Right kidney (tissue), 1 donor: ENCODE data around the gene RTP1.
"Not testable (repeated sequence)": the region's sequence is repeated elsewhere in the genome, so short reads cannot be mapped to it uniquely, and the experiment has no call there.

Experiments
- DNase-seq: peaks from one replicate; pipeline ENCODE4 v3.0.0-alpha.2; 2016

The RTP1 gene

DNA sequence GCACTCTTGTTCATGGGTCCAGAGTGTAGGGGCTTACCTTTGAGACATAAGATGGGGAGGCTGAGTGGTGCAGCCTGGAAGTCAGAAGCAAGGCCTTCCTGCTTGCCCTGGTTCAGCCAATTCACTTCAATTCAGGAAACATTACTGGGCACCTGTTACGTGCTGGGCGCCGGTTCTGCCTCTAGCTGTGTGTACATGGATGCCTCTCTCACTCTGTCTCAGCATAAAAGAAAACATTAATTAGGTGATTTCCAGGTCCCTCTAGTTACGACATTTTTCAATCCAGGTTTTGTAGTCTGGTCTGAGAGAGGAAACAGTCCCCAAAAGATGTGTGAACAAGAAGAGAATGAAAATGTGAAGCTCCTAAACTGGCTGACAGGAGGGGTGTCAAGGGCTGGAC, 1.2 kb downstream of the RTP1 start:
- DNase-seq: no peak

DNA sequence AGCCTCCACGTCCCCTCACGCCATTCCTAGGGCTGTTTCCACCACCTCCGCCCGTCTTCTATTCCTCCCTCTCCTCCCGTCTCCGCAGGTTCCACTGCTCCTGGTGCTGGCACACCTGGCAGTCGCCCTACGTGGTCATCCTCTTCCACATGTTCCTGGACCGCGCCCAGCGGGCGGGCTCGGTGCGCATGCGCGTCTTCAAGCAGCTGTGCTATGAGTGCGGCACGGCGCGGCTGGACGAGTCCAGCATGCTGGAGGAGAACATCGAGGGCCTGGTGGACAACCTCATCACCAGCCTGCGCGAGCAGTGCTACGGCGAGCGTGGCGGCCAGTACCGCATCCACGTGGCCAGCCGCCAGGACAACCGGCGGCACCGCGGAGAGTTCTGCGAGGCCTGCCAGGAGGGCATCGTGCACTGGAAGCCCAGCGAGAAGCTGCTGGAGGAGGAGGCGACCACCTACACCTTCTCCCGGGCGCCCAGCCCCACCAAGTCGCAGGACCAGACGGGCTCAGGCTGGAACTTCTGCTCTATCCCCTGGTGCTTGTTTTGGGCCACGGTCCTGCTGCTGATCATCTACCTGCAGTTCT, 2.3 kb downstream of the RTP1 start:
- not testable (repeated sequence) for DNase-seq

DNA sequence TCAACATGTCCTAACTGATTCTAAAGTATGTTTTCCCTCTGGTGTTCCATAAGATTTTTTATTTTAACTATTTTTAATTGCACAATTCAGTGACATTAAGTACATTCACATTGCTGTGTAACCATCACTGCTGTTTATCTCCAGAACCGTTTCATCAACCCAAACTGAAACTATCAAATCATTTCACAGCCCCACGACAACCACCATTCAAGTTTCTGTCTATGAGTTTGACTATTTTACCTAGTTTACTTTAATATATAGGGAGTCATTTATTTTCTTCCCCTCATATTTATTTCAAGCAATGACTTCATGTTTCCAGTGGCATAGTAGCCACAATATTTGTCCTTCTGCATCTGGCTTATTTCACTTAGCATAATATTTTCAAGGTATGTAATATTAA, 8.4 kb downstream of the RTP1 start:
- no peak for DNase-seq

DNA sequence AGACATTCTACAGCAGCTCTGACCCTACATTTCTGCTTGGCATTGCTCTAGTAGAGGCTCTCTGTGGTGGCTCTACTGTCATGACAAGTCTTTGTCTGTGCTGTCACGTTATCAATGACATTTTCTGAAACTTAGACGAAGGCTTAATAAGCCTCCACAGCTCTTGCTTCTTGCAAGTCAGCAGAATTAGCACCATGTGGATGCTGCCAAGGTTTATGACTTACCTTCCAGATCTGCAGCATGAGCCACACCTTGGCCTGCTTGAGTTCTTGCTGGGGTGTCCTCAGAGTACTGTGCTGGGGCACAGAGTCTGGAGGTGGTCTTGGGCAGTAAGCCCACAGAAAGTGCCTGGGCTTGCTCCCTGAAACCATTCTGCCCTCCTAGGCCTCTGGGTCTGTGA, 9.8 kb downstream of the RTP1 start:
- no peak for DNase-seq

DNA sequence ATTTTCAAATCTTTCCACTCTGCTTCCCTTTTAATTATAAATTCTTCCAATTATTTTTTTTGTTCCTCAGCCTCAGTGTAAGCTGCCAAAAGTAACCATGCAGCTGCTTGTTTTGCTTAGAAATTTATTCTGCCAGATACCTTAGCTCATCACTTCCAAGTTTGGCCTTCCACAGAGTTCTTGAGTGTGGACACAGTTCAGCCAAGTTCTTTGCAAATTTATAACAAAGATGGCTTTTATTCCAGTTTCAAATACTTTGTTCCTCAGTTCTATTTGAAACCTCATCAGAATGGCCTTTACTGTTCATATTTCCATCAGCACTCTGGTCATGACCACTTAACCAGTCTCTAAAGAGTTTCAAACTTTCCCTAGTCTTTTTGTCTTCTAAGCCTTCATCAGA, 10.3 kb downstream of the RTP1 start:
- no peak for DNase-seq

DNA sequence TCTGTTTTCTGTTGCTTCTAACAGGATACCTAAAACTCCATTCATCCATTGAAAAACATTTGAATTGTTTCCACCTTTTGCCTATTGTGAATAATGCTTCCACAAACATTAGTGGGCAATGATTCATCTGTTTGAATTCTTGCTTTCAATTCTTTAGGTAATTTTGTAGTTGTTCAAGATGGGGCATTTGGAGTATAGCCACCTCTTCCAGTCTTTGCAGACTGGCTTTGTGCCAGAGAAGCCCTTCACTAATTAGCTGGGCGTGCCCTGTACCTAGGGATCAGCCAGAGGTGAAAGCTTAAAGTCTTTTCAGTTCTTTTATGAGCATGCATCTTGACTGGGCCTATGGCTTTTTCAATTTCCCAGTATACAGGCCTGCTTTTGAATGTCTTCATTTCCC, 10.9 kb downstream of the RTP1 start:
- DNase-seq: no peak

DNA sequence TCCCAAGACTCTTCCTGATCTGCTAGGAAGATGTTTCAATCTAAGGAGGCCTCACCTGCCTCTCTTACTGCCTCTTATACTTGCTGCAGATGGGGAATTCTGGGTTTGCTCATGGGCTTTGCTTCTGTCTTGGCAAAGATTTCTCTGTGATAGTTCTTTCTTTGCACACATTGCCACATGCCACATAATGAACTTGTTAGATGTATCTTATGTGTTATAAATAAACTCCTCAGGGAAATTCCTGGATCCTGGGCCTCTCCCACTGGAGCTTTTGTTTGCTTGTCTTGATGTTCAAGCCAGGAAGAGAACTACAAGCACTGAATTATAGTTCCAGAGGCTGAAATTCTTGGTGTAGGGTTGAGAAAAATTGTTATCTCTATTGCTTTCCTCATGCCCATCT, 12.2 kb downstream of the RTP1 start:
- no peak for DNase-seq

DNA sequence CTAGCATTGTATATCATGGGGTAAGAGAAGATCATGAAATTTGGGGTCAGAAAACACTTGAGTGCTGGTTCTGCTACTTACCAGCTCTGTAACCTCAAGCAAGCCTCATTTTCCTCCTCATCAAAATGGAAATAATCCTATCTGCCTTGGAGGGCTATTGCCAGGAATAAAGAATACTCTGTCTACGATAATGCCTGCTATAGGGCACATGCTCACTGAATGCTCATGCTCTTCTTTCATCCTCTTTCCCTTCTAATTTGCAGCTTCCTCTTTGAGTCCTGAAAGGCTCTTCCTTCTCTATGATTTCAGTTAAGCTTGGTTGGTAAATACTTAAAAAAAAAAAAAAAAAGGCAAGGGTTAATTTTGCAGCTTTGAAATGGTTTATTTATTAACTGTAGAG, 12.8 kb downstream of the RTP1 start:
- no peak for DNase-seq

DNA sequence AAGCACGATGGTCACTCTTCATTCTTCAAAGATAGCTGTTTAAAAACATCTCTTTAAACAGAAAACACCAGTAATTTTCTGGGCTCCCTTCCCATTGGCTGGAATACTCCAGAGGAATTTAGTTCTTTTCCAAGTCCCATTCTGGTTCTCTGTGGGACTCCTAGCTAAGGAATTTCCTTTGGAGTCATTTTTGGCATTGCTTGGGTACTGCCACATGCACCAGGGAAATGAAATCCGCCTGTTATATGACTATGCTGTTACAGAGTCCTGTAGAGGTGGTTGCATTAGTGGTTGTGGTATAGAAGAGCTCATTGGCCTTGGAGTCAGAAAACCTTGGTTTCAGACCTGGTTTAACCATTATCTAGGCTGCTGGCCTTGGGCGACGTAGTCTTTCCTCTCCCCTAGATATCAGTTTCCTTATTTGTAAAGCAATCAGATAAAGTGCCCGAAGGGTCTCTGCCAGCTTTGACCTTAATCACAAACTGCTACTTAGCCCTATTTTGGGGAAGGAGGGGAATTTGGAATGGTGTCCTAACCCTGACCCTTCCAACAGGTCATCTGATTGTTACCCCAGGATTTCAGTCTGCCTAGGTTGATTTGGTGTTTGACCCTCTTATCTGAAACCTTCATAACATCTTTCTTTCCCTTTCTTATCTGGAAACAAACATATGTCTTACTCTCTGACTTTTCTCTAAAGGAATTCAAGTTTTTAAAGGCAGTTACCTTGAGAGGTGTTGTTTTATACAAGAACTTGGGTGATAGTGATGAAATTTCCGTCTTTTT, 13.4 kb downstream of the RTP1 start:
- no peak for DNase-seq

DNA sequence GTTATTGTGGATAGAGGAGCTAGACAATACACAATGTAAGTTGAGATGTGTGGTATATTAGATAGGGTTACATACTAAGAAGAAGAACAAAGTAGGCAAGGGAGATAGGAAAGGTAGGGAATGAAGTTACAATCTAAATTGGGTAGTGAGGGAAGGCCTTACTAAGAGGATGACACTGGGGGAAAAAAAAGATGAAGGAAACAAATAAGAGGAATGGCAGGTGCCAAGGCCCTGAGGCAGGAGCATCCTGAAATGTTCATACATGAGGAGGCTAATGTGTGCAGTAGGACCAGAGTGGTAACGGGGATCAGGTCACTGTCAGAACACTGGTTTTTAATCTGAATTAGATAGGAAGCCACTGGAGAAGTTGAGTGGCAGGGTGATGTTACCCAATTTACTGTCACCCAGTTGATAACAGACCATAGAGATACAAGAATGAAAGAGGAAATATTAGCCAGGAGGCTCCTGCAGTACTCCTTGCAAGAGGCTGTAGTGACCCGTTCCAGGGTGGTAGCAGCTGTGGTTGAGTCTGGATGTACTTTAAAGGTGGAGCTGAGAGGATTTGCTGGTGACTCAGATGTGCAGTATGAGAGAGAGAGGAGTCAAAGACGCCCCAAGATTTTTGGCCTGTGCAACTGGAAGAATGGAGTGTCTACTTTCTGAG, 14.4 kb downstream of the RTP1 start:
- DNase-seq: no peak

DNA sequence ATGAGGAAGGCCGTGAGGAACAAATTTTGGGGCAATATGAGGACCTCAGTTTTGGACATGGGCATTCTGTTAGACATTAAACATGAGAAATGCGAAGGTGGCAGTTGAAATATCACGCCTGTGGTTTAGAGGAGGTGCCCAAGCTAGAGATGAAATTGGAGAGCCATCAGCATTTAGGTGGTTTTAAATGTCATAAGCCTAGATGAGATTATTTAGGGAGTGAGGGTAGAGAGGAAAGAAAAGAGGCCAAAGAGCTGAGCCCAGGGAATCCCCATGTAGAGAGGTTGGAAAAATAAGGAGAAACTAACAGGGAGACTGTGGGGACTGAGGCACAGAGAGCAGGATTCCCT, 14.9 kb downstream of the RTP1 start:
- no peak for DNase-seq

DNA sequence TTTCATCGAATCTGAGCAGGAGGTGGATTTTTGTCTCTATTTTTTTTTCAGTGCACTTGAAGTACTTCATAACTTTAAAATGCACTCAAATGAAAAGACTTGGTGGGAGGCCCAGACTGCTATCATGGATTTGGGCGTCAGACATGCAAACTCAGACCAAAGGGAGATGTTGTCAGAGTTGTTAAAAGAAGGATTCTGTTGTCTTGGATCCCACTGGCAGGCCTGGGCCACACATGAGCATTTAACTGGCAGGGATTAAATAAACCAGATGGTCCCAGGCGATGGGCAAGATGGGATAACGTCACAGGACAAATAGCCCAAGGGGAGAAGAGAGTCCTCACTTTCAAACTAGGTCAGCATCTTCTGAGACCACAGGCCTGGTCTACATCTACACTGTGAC, 15.4 kb downstream of the RTP1 start:
- no peak for DNase-seq

DNA sequence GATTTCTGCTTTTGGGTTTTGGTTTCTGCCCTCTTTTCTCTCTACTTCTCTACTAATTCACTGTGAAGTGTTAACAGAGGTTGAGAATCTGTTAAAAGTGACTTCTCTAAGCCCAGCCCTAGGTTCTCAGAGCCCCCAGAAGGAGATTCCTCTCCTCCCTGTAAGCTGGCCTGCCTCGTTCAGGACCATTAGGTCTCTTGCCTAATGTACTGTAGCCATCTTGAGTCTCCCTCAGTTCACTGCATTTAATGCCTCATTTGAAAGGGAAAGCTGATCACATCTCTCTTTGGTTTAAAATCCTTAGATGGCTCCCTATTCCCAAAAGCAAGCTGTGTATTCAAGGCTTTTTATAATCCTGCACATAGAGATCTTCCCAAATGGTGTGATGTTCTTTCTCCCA, 16.3 kb downstream of the RTP1 start:
- DNase-seq: no peak

DNA sequence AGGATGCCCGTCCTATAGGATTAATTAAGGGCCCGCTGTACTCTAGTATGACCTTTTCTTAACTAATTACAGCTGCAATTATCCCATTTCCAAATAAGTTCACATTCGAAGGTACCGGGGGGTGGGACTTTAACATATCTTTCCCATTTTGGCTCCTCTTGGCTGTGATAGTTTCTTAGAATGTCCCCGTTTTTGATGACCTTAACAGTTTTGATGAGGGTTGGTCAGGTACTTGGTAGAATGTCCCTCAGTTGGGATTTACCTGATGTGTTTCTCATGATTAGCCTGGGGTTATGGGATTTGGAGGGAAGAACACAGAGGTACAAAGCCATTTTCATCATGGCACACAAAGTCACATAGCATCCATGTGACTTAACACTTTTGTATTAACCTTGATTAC, 18.2 kb downstream of the RTP1 start:
- DNase-seq: no peak

DNA sequence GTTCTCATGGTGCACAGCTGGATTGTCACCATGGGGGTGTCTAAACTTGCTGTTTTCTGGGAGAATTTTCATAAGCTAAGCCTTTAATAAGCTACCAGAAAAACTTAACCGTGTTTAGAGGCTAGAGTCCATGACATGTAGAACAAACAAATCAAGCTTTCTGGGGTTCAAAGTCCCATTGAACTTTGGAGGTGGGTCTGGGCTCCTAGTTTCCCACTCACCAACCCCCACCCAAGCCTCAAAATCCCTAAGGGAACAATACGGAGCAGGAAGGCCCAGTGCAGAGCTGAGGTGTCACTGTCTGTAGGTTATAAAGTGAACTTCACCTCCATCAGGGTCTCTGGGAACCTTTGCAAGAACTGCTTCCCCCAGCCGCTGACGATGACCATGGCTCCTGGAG, 25.5 kb downstream of the RTP1 start:
- no peak for DNase-seq

DNA sequence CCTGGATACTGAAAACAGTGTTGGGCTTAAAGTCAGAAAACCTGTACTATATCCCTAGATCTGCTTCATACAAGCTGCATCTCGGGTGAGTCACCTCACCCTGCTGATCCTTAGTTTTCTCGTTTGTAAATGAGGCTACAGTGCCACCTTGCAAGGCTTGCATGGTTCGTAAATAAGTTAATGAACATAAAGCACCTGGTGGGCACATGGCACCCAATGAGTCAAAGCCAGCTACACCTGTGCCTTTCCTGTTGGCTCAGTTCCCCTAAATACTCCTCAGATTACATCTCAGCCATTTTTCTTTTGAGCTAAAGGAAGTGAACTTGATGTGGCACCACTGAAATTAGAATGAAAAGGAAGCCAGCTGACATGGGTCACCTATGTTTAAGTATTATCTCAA, 26.5 kb downstream of the RTP1 start:
- DNase-seq: no peak

DNA sequence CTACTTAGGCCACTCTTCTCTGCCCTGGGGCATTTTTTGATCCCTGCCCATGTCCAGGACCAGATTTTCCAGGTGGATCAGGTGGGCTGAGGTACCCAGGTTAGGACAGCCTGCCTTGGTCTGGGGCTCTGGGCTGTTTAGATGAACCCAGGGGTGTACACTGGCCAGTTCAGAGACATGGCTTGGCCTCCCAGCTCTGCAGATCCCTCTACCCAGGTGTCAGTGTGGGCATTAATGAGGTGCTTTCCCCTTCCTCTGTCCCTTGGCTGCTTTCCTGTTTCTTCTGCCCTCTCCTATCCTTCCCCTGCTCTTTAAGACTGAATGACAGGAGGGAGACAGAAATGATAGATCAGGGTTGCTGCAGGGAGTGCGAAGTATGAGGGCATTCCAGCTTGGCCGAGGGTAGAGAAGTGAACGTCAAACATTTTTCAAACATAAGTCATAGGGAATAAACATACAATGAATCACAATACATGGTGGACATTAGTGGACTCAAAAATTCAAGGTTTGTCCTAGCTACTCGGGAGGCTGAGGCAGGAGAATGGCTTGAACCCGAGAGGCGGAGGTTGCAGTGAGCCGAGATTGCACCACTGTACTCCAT, 30.5 kb downstream of the RTP1 start:
- DNase-seq: no peak

DNA sequence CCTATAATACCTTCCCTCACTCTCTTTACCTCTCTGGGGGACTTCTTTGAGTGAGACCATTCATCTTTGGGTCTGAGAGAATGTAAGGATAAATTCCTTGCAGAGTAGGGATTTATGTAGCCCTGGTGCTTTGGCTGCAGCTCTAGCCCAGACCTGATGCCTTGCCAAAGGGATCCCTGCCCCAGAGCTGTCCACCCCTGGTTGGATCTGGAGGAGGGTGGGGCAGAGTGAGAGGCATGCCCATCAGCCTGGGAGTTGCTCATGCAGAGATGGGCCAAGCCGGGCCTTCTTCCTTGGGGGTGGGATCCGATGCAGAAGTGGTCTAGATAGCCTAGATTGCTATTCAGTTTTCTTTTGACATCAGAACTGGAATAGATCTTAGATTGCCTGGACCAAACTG, 31.5 kb downstream of the RTP1 start:
- no peak for DNase-seq

DNA sequence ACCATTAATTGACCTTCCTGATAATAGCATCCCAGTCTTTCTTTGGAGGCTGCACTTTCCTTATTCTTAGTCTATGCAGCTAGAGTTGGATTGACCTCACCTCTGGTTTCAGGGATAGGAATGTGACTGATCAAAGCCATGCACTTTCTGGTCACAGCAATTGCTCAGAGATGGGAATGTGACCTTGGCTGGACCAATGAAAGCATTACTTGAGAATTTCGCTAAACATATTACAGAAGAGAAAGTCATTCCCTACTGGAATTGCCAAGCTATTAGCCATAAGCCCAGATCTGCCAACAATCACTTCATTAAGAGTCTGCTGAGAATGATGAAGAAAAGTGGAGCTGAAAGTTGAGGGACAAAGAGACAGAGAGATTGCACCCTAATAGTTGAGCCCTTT, 32.7 kb downstream of the RTP1 start:
- DNase-seq: no peak

DNA sequence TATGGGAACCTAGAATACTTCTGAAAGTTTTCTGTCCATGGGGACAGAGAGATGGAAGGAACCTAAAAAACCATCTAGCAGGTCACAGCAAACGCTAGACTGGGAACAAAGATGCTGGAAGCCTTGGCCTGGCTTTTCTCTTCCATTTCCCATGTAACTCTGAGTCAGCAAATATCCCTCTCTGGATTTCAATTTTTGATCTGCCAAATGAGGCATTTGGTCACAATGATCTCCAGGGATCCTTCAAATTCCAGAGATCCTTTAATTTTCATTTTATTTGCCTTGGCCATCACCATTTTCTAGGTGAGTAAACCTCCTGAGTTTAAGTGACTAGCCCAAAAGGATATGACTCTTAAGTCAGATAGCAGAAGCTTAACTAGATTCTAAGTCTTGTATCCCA, 39.7 kb downstream of the RTP1 start:
- DNase-seq: no peak

DNA sequence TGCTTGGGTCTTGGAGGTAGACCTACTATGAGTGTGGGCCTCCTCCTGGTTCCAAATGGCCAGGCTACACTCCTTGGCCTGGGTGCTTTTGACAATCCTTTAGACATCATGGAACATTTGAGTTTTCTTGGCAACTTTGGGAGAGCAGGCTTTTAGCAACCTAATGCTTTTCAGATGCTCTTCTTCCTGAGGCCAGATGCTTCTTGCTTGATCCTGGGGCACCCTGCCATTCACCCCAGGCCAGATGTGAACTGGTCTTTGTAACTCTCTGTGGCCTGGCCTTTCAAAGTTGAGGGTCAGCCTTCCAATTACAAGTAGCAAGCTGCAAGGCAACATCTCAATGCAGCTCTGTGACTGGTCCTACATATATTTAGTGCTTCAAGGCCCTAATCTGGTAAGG, 40.5 kb downstream of the RTP1 start:
- DNase-seq: no peak

DNA sequence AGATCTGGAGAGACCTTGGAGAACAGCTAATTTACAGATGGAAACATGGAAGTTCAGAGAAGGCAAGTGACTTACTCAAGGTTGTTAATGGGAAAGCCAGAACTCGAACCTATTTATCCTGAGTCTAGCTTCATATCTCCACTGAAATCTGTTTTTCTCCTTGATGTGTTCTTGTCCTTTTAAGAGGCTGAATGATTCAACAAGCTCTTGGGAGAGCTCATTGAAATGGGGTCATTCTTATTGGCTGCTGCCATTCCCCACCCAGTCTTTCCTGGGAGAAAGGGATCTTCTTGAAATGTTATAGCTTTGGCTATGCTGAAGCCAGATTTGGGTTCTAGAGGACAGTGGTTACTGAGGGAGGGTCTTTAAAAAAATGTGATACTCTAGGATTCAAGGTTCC, 41.0 kb downstream of the RTP1 start:
- DNase-seq: no peak

DNA sequence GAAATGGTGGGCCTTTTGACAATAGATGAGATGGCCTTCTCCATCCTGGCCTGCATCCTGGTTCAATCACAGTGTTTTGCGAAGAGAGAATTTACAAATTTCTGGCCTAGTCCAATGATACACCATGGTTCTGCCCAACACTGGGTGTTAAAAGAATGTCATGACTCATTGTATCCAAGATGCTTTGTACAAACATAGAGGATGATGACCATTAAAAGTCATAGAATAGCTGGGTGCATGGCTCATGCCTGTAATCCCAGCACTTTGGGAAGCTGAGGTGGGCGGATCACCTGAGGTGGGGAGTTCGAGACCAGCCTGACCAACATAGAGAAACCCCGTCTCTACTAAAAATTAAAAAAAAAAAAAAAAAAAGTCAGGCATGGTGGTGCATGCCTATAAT, 41.5 kb downstream of the RTP1 start:
- not testable (repeated sequence) for DNase-seq

DNA sequence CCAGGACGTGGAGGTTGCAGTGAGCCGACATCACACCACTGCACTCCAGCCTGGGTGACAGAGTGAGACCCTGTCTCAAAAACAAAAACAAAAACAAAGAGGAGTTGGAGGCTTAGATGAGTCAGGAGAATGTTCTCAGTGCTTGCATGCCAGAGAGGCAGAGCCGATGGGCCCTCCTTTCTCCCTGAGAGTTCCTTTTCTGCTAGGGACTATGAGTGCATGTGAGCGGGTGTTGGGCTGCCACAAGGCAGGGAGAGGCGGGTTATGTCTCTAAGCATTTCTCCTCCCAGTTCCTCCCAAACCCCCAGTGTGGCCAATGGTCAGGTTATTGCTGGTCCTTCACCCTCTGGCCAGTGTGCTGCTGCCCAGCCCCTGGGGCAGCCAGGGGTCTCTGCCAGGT, 45.1 kb downstream of the RTP1 start:
- no peak for DNase-seq
